GM23248 (cell line): ENCODE measurements around the gene IQCN. TPM values are rescaled to one million over a fixed set of nuclear protein-coding genes. Genes with fewer than 3 reads are reported as not detected.

Source experiments
- DNase-seq: peaks from one replicate; pipeline ENCODE4 v3.0.0-alpha.2; 2015
- H2AFZ ChIP-seq: fragments of 200-600 bp; sonication (generic); 2 replicates; pipeline ENCODE4 v1.6.1; 2016; ENCODE audit warnings: antibody characterized with exemption
- H3F3A ChIP-seq: fragments of 200-600 bp; sonication (generic); 2 replicates; pipeline ENCODE4 v1.6.1; 2016; ENCODE audit warnings: mild to moderate bottlenecking, antibody characterized with exemption, mixed run types; ENCODE audit not compliant: insufficient read depth
- H3K27ac ChIP-seq: fragments of 200-600 bp; sonication (generic); 2 replicates; pipeline ENCODE4 v1.5.1; 2016; ENCODE audit warnings: mild to moderate bottlenecking
- H3K27me3 ChIP-seq: fragments of 200-600 bp; sonication (generic); replicated peaks from 2 replicates; pipeline ENCODE4 v1.6.1; 2016; ENCODE audit warnings: mild to moderate bottlenecking; ENCODE audit not compliant: insufficient read depth
- H3K36me3 ChIP-seq: fragments of 200-600 bp; sonication (generic); 2 replicates; pipeline ENCODE4 v1.6.1; 2016; ENCODE audit warnings: low read depth, mild to moderate bottlenecking
- H3K4me1 ChIP-seq: fragments of 200-600 bp; sonication (generic); 2 replicates; pipeline ENCODE4 v1.6.1; 2016; ENCODE audit warnings: mild to moderate bottlenecking; ENCODE audit not compliant: insufficient read depth
- H3K4me2 ChIP-seq: fragments of 200-600 bp; sonication (generic); one replicate; pipeline ENCODE4 v1.6.1; 2016; ENCODE audit warnings: mild to moderate bottlenecking; ENCODE audit not compliant: unreplicated experiment
- H3K4me3 ChIP-seq: fragments of 200-600 bp; sonication (generic); 2 replicates; pipeline ENCODE4 v1.5.1; 2016; ENCODE audit warnings: mild to moderate bottlenecking
- H3K79me2 ChIP-seq: fragments of 200-600 bp; sonication (generic); 2 replicates; pipeline ENCODE4 v1.6.1; 2016; ENCODE audit warnings: mild to moderate bottlenecking; ENCODE audit not compliant: insufficient read depth
- H3K9ac ChIP-seq: fragments of 200-600 bp; sonication (generic); 2 replicates; pipeline ENCODE4 v1.6.1; 2016; ENCODE audit warnings: mild to moderate bottlenecking
- H3K9me2 ChIP-seq: fragments of 200-600 bp; sonication (generic); 2 replicates; pipeline ENCODE4 v1.6.1; 2016; ENCODE audit warnings: mixed run types, mild to moderate bottlenecking, moderate library complexity; ENCODE audit not compliant: insufficient read depth
- H3K9me3 ChIP-seq: fragments of 200-600 bp; sonication (generic); one replicate; pipeline ENCODE4 v1.6.1; 2017; ENCODE audit warnings: low read depth
- H4K20me1 ChIP-seq: fragments of 200-600 bp; sonication (generic); 2 replicates; pipeline ENCODE4 v1.6.0; 2016; ENCODE audit not compliant: insufficient read depth
- EZH2 ChIP-seq: fragments of 200-600 bp; sonication (generic); IDR thresholded peaks from 2 replicates; pipeline ENCODE4 v1.6.1; 2018; ENCODE audit warnings: antibody characterized with exemption, mild to moderate bottlenecking; ENCODE audit not compliant: insufficient read depth, poor library complexity, severe bottlenecking
- EZH2phosphoT487 ChIP-seq: fragments of 200-600 bp; sonication (generic); IDR thresholded peaks from 2 replicates; pipeline ENCODE4 v1.6.1; 2018; ENCODE audit warnings: antibody characterized with exemption, moderate library complexity, mild to moderate bottlenecking, low read depth; ENCODE audit not compliant: insufficient read depth
- WGBS, 2 experiments: methylation state at CpG; one replicate each; pipeline ENCODE4 v1.1.6; 2015 to 2017; ENCODE audit warnings: low lambda C conversion rate in 2 of 2, low coverage in 1 of 2; ENCODE audit errors: missing lambda C conversion rate in 2 of 2; 5-methylcytosine and 5-hydroxymethylcytosine counted together
- in situ Hi-C: fragments of 300-500 bp; cut with MboI; formaldehyde crosslinking; loops from 2 replicates; pipeline ENCODE4 v1.15.0; 2020
- polyA plus RNA-seq: library from polyadenylated mRNA; unstranded; fragments of >200 nt; fragmentation: Nextera tagmentation; extraction: Ambion mirVana; gene quantifications from 2 replicates; pipeline ENCODE4 v1.2.1, GENCODE V29; 2016
- total RNA-seq: library from RNA; depleted of rRNA; stranded (reverse); fragments of >200 nt; shearing (Covaris generic); gene quantifications from 2 replicates; pipeline ENCODE4 v1.2.3, GENCODE V29; 2014

Gene IQCN
- total and polyA plus RNA-seq, 2 experiments from 2014 or later, result 0.11 to 0.16 TPM

- TF ChIP-seq EZH2phosphoT487 (no peak), EZH2 (no peak)
- in situ Hi-C loops, result no loop called here
- no peak overlapping the region for H3K4me3 ChIP-seq
- H3K4me1 ChIP-seq, result peaks cover 3% of the 10 kb centered on the region
- H3K36me3 ChIP-seq, result no peaks in the 10 kb centered on the region
- H4K20me1 ChIP-seq, result no peaks in the 10 kb centered on the region
- no peaks in the 10 kb centered on the region for H3K27me3 ChIP-seq
- no peaks in the 10 kb centered on the region for H3K79me2 ChIP-seq
- no peak overlapping the region for H3K9ac ChIP-seq
- no peak overlapping the region for H2AFZ ChIP-seq
- peaks cover 3% of the 10 kb centered on the region for H3F3A ChIP-seq
- H3K9me2 ChIP-seq, result no peaks in the 10 kb centered on the region
- no peaks in the 10 kb centered on the region for H3K9me3 ChIP-seq
- no peak overlapping the region for H3K27ac ChIP-seq
- 53 to 61% methylated on average over 25 to 28 of the region's 28 CpGs for WGBS, 2 experiments
- DNase-seq, result no peak
- H3K4me2 ChIP-seq, result no peak overlapping the region
These were observed 54.2 kb downstream of the IQCN start for GRCh38 chr19:18219911-18220631.

GRCh38 chr19:18218600-18218999, 55.7 kb downstream of the IQCN start:
- H3K36me3 ChIP-seq, result no peaks in the 10 kb centered on the region
- H3K27me3 ChIP-seq, result no peaks in the 10 kb centered on the region
- WGBS, 2 experiments, result 55 to 63% methylated on average over 3 of the region's 3 CpGs
- no peak for DNase-seq
- H3K4me3 ChIP-seq, result no peak overlapping the region
- in situ Hi-C loops, result no loop called here
- H3K9me3 ChIP-seq, result no peaks in the 10 kb centered on the region
- no peaks in the 10 kb centered on the region for H3K9me2 ChIP-seq
- H3K79me2 ChIP-seq, result no peaks in the 10 kb centered on the region
- H2AFZ ChIP-seq, result no peak overlapping the region
- H3K4me1 ChIP-seq, result peaks cover 5% of the 10 kb centered on the region
- no peak overlapping the region for H3K27ac ChIP-seq
- H3K4me2 ChIP-seq, result no peak overlapping the region
- no peaks in the 10 kb centered on the region for H4K20me1 ChIP-seq
- no peak overlapping the region for H3K9ac ChIP-seq
- TF ChIP-seq EZH2phosphoT487 (no peak), EZH2 (no peak)
- peaks cover 11% of the 10 kb centered on the region for H3F3A ChIP-seq

- Histone ChIP-seq H3K9ac (no peak overlapping the region), H3K4me3 (no peak overlapping the region), H3K79me2 (no peaks in the 10 kb centered on the region), H3K4me2 (no peak overlapping the region), H3F3A (peaks cover 11% of the 10 kb centered on the region), H2AFZ (no peak overlapping the region), H3K4me1 (peaks cover 5% of the 10 kb centered on the region), H3K9me3 (no peaks in the 10 kb centered on the region), H3K27me3 (no peaks in the 10 kb centered on the region), H4K20me1 (no peaks in the 10 kb centered on the region), H3K27ac (no peak overlapping the region), H3K36me3 (no peaks in the 10 kb centered on the region), H3K9me2 (no peaks in the 10 kb centered on the region)
- in situ Hi-C loops, result no loop called here
- 82 to 86% methylated on average over 16 to 17 of the region's 17 CpGs for WGBS, 2 experiments
- DNase-seq, result no peak
- no peak for TF ChIP-seq EZH2phosphoT487
- TF ChIP-seq EZH2, result no peak
These were observed 56.1 kb downstream of the IQCN start for GRCh38 chr19:18218159-18218558.

GRCh38 chr19:18216789-18217188, 57.5 kb downstream of the IQCN start:
- H3K4me3 ChIP-seq, result no peak overlapping the region
- H3K9me3 ChIP-seq, result no peaks in the 10 kb centered on the region
- H2AFZ ChIP-seq, result no peak overlapping the region
- H3K4me2 ChIP-seq, result no peak overlapping the region
- H3K27ac ChIP-seq, result no peak overlapping the region
- H3K27me3 ChIP-seq, result no peaks in the 10 kb centered on the region
- H3K36me3 ChIP-seq, result no peaks in the 10 kb centered on the region
- H4K20me1 ChIP-seq, result no peaks in the 10 kb centered on the region
- in situ Hi-C loops, result no loop called here
- WGBS, 2 experiments, result 90 to 93% methylated on average over 8 of the region's 8 CpGs
- no peak for TF ChIP-seq EZH2
- TF ChIP-seq EZH2phosphoT487, result no peak
- no peak overlapping the region for H3K9ac ChIP-seq
- peaks cover 5% of the 10 kb centered on the region for H3K4me1 ChIP-seq
- no peak for DNase-seq
- no peaks in the 10 kb centered on the region for H3K9me2 ChIP-seq
- H3F3A ChIP-seq, result peaks cover 11% of the 10 kb centered on the region
- no peaks in the 10 kb centered on the region for H3K79me2 ChIP-seq
